Measurements from ENCODE around the gene SERPINF2. TPM values are rescaled to one million over a fixed set of nuclear protein-coding genes. Genes with fewer than 3 reads are reported as not detected.
"Not testable (repeated sequence)": the region's sequence is repeated elsewhere in the genome, so short reads cannot be mapped to it uniquely, and the experiment has no call there.

SERPINF2 gene
- total RNA-seq, 2 donors from 2014 or later = 30.4 to 56.1 TPM

GRCh38 chr17:1736348-1737281 is 6.1 kb upstream of the SERPINF2 start:
- H3K9me3 ChIP-seq = no peaks in the 10 kb centered on the region
- DNase-seq (ENCODE audit: low spot score) = no peak
- intact Hi-C loops (cut with DNase I) = no loop called here
- no peaks in the 10 kb centered on the region for H3K4me1 ChIP-seq (replicated peaks)
- peaks cover 0 to 17% of the 10 kb centered on the region in 2 donors for H3K36me3 ChIP-seq
- H3K27me3 ChIP-seq (replicated peaks; ENCODE audit: insufficient read depth) = no peaks in the 10 kb centered on the region
- TF ChIP-seq POLR2AphosphoS5 (IDR thresholded peaks at IDR 0.05) (no peak), POLR2A (IDR thresholded peaks at IDR 0.05) (no peak), CTCF (IDR thresholded peaks at IDR 0.05) (no peak)
- 61% methylated on average over 25 of the region's 25 CpGs for WGBS
- H3K4me3 ChIP-seq = no peak overlapping the region
- no peak overlapping the region for H3K27ac ChIP-seq

GRCh38 chr17:1737531-1738291 is 5.0 kb upstream of the SERPINF2 start:
- H3K9me3 ChIP-seq = no peaks in the 10 kb centered on the region
- no peaks in the 10 kb centered on the region for H3K27me3 ChIP-seq (replicated peaks; ENCODE audit: insufficient read depth)
- 89% methylated on average over 21 of the region's 21 CpGs for WGBS
- H3K36me3 ChIP-seq = peaks cover 0 to 14% of the 10 kb centered on the region in 2 donors
- H3K4me1 ChIP-seq (replicated peaks) = no peaks in the 10 kb centered on the region
- no peak for DNase-seq (ENCODE audit: low spot score)
- H3K27ac ChIP-seq = no peak overlapping the region
- no peak overlapping the region for H3K4me3 ChIP-seq
- TF ChIP-seq CTCF (IDR thresholded peaks at IDR 0.05) (no peak), POLR2A (IDR thresholded peaks at IDR 0.05) (no peak), POLR2AphosphoS5 (IDR thresholded peaks at IDR 0.05) (no peak)
- intact Hi-C loops (cut with DNase I) = no loop called here

- H3K4me3 ChIP-seq; H3K4me1 ChIP-seq (replicated peaks); intact Hi-C loops (cut with DNase I); H3K36me3 ChIP-seq; DNase-seq (ENCODE audit: low spot score); H3K27me3 ChIP-seq (replicated peaks; ENCODE audit: insufficient read depth); H3K9me3 ChIP-seq: not testable (repeated sequence)
- 92% methylated on average over 7 of the region's 7 CpGs for WGBS
- peak overlapping the region; percentile 55 to 57 for H3K27ac ChIP-seq
Observed at GRCh38 chr17:1741899-1742298, 772 bp upstream of the SERPINF2 start.

GRCh38 chr17:1743088-1743439 is 393 bp downstream of the SERPINF2 start:
- DNase-seq (ENCODE audit: low spot score) = no peak
- H3K4me3 ChIP-seq = no peak overlapping the region
- no peaks in the 10 kb centered on the region for H3K36me3 ChIP-seq
- H3K27ac ChIP-seq = peak overlapping the region; percentile 55 to 57
- TF ChIP-seq POLR2AphosphoS5 (IDR thresholded peaks at IDR 0.05) = no peak
- TF ChIP-seq POLR2A (IDR thresholded peaks at IDR 0.05) = no peak
- TF ChIP-seq CTCF (IDR thresholded peaks at IDR 0.05) = no peak
- no peaks in the 10 kb centered on the region for H3K27me3 ChIP-seq (replicated peaks; ENCODE audit: insufficient read depth)
- H3K4me1 ChIP-seq (replicated peaks) = no peaks in the 10 kb centered on the region
- intact Hi-C loops (cut with DNase I) = no loop called here
- 65% methylated on average over 2 of the region's 2 CpGs for WGBS
- H3K9me3 ChIP-seq = no peaks in the 10 kb centered on the region
